Measurements from ENCODE around the gene DCLK1.

- no peak for TF ChIP-seq CTCF (IDR thresholded peaks at IDR 0.05)
- TF ChIP-seq POLR2A (IDR thresholded peaks at IDR 0.05) = no peak
Observed at GRCh38 chr13:35865341-35866240, 265.6 kb downstream of the DCLK1 start.

Measured in esophagus squamous epithelium (tissue), 4 donors.